Cardiac fibroblast (primary cell): ENCODE data around the gene CLEC16A.

Source experiments
- DNase-seq, 2 donors: peaks; one replicate each; pipeline versions ENCODE4 v3.0.0 to v3.0.0-alpha.2; 2010; ENCODE audit warnings: low read depth in 2 of 2
- H3K4me3 ChIP-seq, 2 donors: replicated peaks in 1 of 2; 1 replicate in 1 of 2; 2 replicates in 1 of 2; pipeline ENCODE4 v1.5.1; 2011; ENCODE audit warnings: low read depth in 2 of 2, low read length in 2 of 2, mild to moderate bottlenecking in 2 of 2, moderate library complexity in 1 of 2
- TF ChIP-seq, protein P1 (sequence below): IDR thresholded peaks from one replicate; pipeline ENCODE4 v1.5.1; 2011; ENCODE audit warnings: low read depth, mild to moderate bottlenecking, low read length, inconsistent platforms

CLEC16A gene

DNA sequence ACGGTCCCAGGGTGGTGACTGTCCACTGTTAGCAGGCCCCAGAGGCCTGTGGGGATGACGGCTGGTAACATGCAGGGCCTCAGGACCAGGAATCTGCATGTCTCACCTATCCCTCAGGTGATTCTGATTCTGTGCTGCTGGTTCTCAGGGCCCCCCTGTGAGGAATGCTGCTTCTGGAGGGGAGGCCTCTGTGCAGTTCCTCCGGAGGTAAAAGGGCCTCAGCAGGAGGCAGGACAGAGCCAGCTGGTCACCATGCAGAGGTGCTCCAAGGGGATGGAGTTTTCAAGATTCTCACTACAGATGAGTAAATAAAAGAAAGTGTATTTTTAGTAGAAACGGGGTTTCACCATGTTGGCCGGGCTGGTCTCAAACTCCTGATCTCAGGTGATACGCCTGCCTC, 33.8 kb downstream of the CLEC16A start:
- no peak overlapping the region for H3K4me3 ChIP-seq
- TF ChIP-seq, protein P1, sequence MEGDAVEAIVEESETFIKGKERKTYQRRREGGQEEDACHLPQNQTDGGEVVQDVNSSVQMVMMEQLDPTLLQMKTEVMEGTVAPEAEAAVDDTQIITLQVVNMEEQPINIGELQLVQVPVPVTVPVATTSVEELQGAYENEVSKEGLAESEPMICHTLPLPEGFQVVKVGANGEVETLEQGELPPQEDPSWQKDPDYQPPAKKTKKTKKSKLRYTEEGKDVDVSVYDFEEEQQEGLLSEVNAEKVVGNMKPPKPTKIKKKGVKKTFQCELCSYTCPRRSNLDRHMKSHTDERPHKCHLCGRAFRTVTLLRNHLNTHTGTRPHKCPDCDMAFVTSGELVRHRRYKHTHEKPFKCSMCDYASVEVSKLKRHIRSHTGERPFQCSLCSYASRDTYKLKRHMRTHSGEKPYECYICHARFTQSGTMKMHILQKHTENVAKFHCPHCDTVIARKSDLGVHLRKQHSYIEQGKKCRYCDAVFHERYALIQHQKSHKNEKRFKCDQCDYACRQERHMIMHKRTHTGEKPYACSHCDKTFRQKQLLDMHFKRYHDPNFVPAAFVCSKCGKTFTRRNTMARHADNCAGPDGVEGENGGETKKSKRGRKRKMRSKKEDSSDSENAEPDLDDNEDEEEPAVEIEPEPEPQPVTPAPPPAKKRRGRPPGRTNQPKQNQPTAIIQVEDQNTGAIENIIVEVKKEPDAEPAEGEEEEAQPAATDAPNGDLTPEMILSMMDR: no peak
- DNase-seq: no peak

DNA sequence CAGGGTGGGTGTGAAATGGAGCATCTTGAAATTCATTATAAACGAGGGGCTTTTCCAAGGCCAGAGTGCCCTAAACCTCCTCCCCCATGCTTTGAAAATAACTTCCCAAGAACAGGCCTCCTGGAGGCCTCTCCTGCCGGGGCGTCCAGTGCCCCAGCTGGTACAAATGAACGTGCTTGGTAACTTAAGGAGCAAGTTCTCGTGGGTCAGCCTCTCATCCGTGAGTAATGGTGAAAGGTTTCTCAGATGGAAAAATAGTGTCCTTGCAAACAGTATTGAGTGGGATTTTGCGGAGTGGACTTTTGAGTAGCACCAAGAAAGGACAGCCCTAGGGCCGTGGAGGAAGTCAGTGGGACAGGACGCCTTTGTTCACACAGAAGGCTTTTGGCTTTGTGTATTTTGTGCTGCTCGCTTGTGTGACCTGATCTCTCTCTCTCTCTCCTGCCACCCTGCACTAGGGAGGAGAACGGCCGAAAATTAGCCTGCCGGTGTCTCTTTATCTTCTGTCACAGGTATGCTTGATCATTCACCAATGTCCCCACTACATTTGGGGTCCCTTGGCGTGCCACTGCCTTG, 34.6 kb downstream of the CLEC16A start:
- no peak overlapping the region for H3K4me3 ChIP-seq
- DNase-seq: no peak
- TF ChIP-seq, protein P1: no peak

DNA sequence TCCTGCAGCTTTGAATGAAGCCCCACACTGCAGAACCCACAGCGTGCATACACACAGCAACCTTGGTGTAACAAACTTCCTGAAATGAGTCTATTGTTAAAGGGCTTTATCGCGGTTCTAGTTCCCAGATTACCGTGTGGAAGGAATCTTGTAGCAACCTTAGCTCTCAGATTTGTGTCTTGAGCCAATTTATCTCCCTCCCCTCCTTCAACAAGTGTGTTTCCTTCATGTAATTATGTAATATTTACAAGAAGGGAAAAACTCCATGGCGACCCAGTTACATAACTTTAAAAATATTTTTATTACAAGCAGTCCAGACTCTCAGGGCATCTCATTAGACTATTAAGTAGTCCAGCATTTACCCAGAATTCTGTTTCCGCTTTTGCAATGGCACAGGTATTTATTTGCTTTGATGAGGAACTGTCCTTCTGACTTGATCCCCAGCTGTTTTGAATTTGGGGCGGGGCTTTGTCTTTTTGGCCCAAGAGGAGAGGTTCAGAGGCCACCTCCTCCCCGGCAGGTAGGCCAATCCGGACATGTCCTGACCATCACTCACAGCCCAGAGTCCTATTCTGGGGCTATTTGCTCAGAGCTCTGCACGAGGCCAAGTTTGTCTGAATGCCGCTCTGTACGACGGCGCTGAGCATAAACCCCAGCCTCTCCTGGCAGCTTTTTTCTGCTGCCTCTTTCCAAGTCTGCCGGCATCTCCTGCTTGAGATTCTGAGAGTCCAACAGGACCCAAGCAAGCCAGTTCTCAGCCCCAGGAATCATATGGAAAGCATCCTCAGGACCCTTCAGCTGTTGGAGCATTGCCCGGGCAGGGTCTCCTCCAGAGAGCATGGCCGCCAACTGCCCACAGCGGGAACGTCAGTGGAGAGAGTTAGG, 35.6 kb downstream of the CLEC16A start:
- H3K4me3 ChIP-seq: no peak overlapping the region
- TF ChIP-seq, protein P1: no peak
- peak; percentile 36 to 72 for DNase-seq

DNA sequence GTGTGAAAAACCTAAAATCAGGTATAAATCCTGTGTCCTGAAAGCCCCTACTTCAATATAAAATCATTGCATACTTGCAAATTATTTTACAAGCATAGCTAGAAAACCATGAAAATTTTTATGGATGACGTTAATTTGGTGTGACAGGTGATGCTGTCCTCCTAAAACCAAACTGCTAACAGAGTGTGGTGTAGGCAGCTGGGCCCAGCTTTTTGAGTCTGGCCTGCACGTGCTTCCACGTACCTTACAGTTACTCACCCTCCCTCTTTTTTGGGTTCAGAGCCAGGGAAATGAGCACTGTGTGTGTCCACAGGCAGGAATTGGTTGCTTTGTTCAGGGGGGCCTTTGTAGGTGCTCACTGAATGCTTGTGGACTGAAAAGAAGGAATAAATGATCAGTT, 36.4 kb downstream of the CLEC16A start:
- H3K4me3 ChIP-seq: no peak overlapping the region
- DNase-seq: no peak
- TF ChIP-seq, protein P1: no peak

DNA sequence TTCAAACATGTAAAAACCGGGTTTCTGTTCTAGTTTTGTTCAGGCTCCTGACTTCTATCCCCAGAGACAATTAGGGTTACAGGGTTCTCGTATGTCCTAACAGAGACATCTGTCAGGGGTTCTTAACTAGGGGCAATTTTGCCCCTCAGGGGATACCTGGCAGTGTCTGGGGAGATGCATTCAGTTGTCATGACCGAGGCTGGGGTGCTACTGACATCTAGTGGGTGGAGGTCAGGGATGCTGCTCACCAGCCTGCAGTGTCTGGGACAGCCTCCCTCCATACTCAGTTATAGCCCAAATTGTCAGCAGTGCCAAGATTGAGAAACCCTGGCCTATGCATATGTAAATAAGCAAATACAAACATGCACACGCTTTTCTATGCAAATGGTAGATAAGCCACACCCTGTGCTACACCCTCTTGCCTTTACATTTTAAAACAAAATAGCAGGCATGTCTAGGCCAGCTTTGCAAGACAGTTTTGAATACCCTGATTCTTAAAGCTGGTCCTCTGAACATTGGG, 37.4 kb downstream of the CLEC16A start:
- H3K4me3 ChIP-seq: no peak overlapping the region
- DNase-seq: no peak
- TF ChIP-seq, protein P1: peak; percentile 37

DNA sequence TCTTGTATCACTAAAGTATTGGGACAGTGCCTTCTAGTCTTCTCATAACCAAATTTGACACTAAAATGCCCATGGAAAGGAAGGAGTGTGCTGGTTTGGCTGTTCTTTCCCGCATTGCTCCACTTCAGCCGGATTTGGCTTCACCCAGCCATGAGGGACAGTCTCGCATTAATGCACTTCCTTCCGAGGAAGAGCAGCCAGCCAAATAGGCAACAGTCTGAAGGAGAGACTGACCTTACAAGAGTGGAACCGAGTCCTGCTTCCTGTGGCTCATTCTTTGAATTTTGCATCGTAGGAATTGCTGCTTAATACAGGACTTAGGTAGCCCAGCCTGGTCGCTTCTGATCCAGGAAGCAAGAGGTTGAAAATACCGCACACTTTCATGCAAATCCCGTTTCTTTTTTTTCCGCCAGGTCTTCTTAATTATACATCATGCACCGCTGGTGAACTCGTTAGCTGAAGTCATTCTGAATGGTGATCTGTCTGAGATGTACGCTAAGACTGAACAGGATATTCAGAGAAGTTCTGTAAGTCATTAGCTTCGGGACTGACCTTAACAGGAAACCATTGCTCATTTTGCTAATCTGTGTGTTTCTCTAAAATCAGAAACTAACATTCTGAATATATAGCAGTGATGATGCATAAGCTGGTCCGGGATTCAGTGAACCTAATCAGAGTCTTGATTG, 38.2 kb downstream of the CLEC16A start:
- TF ChIP-seq, protein P1: no peak
- DNase-seq: no peak
- no peak overlapping the region for H3K4me3 ChIP-seq
